Smooth muscle cell (in vitro differentiated cells): Measurements from ENCODE around the gene PON3. TPM values are rescaled to one million over a fixed set of nuclear protein-coding genes. Genes with fewer than 3 reads are reported as not detected.

Experiments used
- DNase-seq: peaks from one replicate; lab custom pipeline; 2025; ENCODE audit not compliant: unreplicated experiment; lab: John Stamatoyannopoulos, UW
- H2AFZ ChIP-seq: fragments of 200-600 bp; sonication (generic); 2 replicates; pipeline ENCODE4 v1.6.0; 2016; ENCODE audit warnings: antibody characterized with exemption, low read depth, mild to moderate bottlenecking
- H3F3A ChIP-seq: fragments of 200-600 bp; sonication (generic); 2 replicates; pipeline ENCODE4 v1.6.0; 2017; ENCODE audit warnings: antibody characterized with exemption, low read depth
- H3K27ac ChIP-seq: fragments of 200-600 bp; sonication (generic); 2 replicates; pipeline ENCODE4 v1.5.1; 2016; ENCODE audit warnings: low read depth, mild to moderate bottlenecking
- H3K27me3 ChIP-seq: fragments of 200-600 bp; sonication (generic); 2 replicates; pipeline ENCODE4 v1.6.1; 2016; ENCODE audit warnings: low read depth, mild to moderate bottlenecking
- H3K36me3 ChIP-seq: fragments of 200-600 bp; sonication (generic); 2 replicates; pipeline ENCODE4 v1.5.1; 2016; ENCODE audit warnings: low read depth
- H3K4me1 ChIP-seq: fragments of 200-600 bp; sonication (generic); 2 replicates; pipeline ENCODE4 v1.5.1; 2016; ENCODE audit warnings: low read depth
- H3K4me2 ChIP-seq: fragments of 200-600 bp; sonication (generic); 2 replicates; pipeline ENCODE4 v1.6.0; 2016; ENCODE audit warnings: mild to moderate bottlenecking
- H3K4me3 ChIP-seq: fragments of 200-600 bp; sonication (generic); 2 replicates; pipeline ENCODE4 v1.5.1; 2016; ENCODE audit warnings: mild to moderate bottlenecking
- H3K79me2 ChIP-seq: fragments of 200-600 bp; sonication (generic); 2 replicates; pipeline ENCODE4 v1.6.0; 2016; ENCODE audit warnings: low read depth, mild to moderate bottlenecking
- H3K9ac ChIP-seq: fragments of 200-600 bp; sonication (generic); 2 replicates; pipeline ENCODE4 v1.6.0; 2016; ENCODE audit warnings: low read depth
- H3K9me3 ChIP-seq: fragments of 200-600 bp; sonication (generic); replicated peaks from 2 replicates; pipeline ENCODE4 v1.5.1; 2016; ENCODE audit warnings: low read depth
- H4K20me1 ChIP-seq: fragments of 200-600 bp; sonication (generic); 2 replicates; pipeline ENCODE4 v1.6.0; 2016; ENCODE audit warnings: low read depth
- WGBS: methylation state at CpG from one replicate; pipeline ENCODE4 v1.1.7; 2016; ENCODE audit warnings: low lambda C conversion rate; 5-methylcytosine and 5-hydroxymethylcytosine counted together
- polyA plus RNA-seq: library from polyadenylated mRNA; unstranded; fragments of >200 nt; fragmentation: Nextera tagmentation; extraction: Ambion mirVana; gene quantifications from 2 replicates; pipeline ENCODE4 v1.2.1, GENCODE V29; 2016
- total RNA-seq: library from RNA; depleted of rRNA; stranded (reverse); fragments of >200 nt; gene quantifications from 2 replicates; pipeline ENCODE4 v1.2.3, GENCODE V29; 2014
- TF ChIP-seq, protein P1 (sequence below): fragments of 200-600 bp; sonication (generic); IDR thresholded peaks from 2 replicates; pipeline ENCODE4 v1.5.1; 2017; ENCODE audit warnings: borderline replicate concordance, mild to moderate bottlenecking, antibody characterized with exemption; ENCODE audit not compliant: insufficient read depth, poor library complexity, severe bottlenecking

PON3 gene
- total and polyA plus RNA-seq, 2 experiments from 2014 or later: not detected

DNA sequence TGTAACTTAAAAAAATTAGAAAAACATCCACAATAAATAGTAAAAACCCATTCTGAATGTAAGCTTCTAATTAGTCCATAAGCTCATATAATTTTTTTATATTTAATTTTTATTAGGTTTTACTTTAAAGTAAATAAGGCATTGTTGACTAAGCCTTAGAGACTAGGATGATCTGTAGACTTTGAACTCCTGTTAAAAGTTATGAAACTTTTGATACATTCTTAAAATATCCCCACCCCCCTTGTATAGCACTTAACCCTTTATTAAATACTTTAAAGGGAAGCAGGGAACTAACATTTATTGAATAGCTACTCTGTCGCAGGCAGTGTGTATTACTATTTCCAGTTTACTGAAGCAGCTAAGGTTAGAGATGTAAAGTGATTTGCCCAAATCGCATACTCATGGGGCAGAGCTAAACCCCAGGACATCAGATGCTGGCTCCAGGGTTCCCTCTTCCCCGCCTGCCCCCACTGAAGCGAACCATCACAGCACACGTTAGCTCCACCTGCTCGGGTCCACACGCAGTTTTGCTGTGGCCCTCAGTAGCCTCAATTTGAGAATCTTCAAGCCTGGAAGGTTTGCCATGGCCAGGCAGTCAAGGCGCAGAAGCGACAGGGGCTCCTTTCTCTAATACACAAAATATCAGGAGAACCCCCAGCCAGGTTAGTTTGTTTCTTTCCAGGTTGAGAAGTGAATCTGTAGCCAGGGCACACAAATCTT is 72.6 kb downstream of the PON3 start:
- WGBS: 90% methylated on average over 9 of the region's 9 CpGs
- H3K4me1 ChIP-seq: peaks cover 7% of the 10 kb centered on the region
- no peak overlapping the region for H3K27ac ChIP-seq
- H3K79me2 ChIP-seq: no peaks in the 10 kb centered on the region
- H3K27me3 ChIP-seq: peaks cover 6% of the 10 kb centered on the region
- no peak overlapping the region for H3K9ac ChIP-seq
- no peaks in the 10 kb centered on the region for H3K36me3 ChIP-seq
- no peaks in the 10 kb centered on the region for H3K9me3 ChIP-seq
- no peak overlapping the region for H3K4me3 ChIP-seq
- H3K4me2 ChIP-seq: no peak overlapping the region
- H3F3A ChIP-seq: peaks cover 6% of the 10 kb centered on the region
- TF ChIP-seq, protein P1, sequence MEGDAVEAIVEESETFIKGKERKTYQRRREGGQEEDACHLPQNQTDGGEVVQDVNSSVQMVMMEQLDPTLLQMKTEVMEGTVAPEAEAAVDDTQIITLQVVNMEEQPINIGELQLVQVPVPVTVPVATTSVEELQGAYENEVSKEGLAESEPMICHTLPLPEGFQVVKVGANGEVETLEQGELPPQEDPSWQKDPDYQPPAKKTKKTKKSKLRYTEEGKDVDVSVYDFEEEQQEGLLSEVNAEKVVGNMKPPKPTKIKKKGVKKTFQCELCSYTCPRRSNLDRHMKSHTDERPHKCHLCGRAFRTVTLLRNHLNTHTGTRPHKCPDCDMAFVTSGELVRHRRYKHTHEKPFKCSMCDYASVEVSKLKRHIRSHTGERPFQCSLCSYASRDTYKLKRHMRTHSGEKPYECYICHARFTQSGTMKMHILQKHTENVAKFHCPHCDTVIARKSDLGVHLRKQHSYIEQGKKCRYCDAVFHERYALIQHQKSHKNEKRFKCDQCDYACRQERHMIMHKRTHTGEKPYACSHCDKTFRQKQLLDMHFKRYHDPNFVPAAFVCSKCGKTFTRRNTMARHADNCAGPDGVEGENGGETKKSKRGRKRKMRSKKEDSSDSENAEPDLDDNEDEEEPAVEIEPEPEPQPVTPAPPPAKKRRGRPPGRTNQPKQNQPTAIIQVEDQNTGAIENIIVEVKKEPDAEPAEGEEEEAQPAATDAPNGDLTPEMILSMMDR: no peak
- H2AFZ ChIP-seq: no peak overlapping the region
- DNase-seq: no peak
- H4K20me1 ChIP-seq: no peaks in the 10 kb centered on the region

DNA sequence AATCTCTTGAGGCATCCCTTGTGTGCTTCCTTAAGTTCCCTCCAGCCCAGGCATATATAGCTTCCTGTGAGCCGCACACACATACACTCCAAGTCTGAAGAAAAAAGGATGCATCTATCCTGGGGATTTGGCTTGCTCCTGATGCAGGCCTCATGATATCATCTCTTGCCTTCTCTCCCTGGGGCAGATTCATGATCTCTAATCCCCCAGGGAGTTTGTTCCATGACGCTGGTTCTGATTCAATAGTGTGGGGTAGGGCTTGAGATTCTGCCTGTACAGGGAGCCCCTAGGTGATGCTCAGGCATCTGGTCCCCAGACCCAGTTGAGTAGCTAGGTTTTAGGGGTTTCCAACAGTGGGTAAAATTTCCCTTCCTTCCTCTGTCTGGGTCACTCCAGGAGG is 73.3 kb downstream of the PON3 start:
- H3K9ac ChIP-seq: no peak overlapping the region
- peaks cover 7% of the 10 kb centered on the region for H3K4me1 ChIP-seq
- H3K36me3 ChIP-seq: no peaks in the 10 kb centered on the region
- H2AFZ ChIP-seq: no peak overlapping the region
- H3K4me3 ChIP-seq: no peak overlapping the region
- peaks cover 6% of the 10 kb centered on the region for H3F3A ChIP-seq
- H3K4me2 ChIP-seq: peak overlapping the region; percentile 31
- 35% methylated on average over 2 of the region's 2 CpGs for WGBS
- no peak for DNase-seq
- peak overlapping the region; percentile 58 for H3K27ac ChIP-seq
- TF ChIP-seq, protein P1: no peak
- H4K20me1 ChIP-seq: no peaks in the 10 kb centered on the region
- no peaks in the 10 kb centered on the region for H3K79me2 ChIP-seq
- H3K27me3 ChIP-seq: peaks cover 6% of the 10 kb centered on the region
- H3K9me3 ChIP-seq: no peaks in the 10 kb centered on the region

- Histone ChIP-seq H3K9ac (no peak overlapping the region), H3K4me1 (peaks cover 7% of the 10 kb centered on the region), H4K20me1 (no peaks in the 10 kb centered on the region), H3F3A (peaks cover 6% of the 10 kb centered on the region), H3K79me2 (no peaks in the 10 kb centered on the region), H3K9me3 (no peaks in the 10 kb centered on the region), H3K4me2 (peak overlapping the region; percentile 31), H3K27ac (peak overlapping the region; percentile 58), H2AFZ (no peak overlapping the region), H3K27me3 (peaks cover 6% of the 10 kb centered on the region), H3K4me3 (no peak overlapping the region), H3K36me3 (no peaks in the 10 kb centered on the region)
- WGBS: 70% methylated on average over 8 of the region's 8 CpGs
- no peak for DNase-seq
- TF ChIP-seq, protein P1: no peak
Measured at GRCh38 chr7:95322396-95322795, 73.8 kb downstream of the PON3 start.

DNA sequence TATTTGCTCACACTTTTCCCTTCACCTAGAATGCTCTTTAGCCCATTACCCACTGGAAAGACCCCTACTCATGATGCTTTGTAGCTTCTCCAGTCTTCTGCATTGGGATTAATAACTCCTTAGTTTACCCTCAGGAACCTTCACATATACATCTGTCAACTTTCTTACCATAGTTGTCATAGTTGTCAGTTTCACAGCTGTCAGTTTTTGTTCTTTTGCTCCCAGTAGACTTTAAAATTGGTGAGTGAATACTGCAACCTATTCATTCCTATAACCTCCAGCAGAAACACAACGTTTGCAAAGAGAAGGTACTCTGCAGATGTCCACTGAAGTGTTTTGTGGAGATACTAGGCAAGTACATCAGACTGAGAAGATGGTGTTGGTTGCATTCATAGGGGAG is 74.5 kb downstream of the PON3 start:
- no peak for DNase-seq
- H3K9me3 ChIP-seq: no peaks in the 10 kb centered on the region
- H3K27me3 ChIP-seq: peaks cover 6% of the 10 kb centered on the region
- no peaks in the 10 kb centered on the region for H3K79me2 ChIP-seq
- peaks cover 10% of the 10 kb centered on the region for H3K4me1 ChIP-seq
- no peaks in the 10 kb centered on the region for H3K36me3 ChIP-seq
- no peak overlapping the region for H3K4me3 ChIP-seq
- no peak overlapping the region for H3K9ac ChIP-seq
- no peak overlapping the region for H2AFZ ChIP-seq
- TF ChIP-seq, protein P1: no peak
- H3K27ac ChIP-seq: no peak overlapping the region
- H3F3A ChIP-seq: peaks cover 6% of the 10 kb centered on the region
- H3K4me2 ChIP-seq: no peak overlapping the region
- H4K20me1 ChIP-seq: no peaks in the 10 kb centered on the region
- 88% methylated on average over 1 of the region's 1 CpG for WGBS
